Activated naive CD8-positive, alpha-beta T cell treated with anti-CD3 and anti-CD28 coated beads, Interleukin-2, amount 50 U/mL, for 16 hours (primary cell): Measurements from ENCODE around the gene L3MBTL3.
"Not testable (repeated sequence)": the region's sequence is repeated elsewhere in the genome, so short reads cannot be mapped to it uniquely, and the experiment has no call there.

ENCODE experiments used
- DNase-seq: peaks from one replicate; pipeline ENCODE4 v3.0.0-alpha.2; 2020; ENCODE audit warnings: low read depth, low spot score

Gene L3MBTL3

GRCh38 chr6:130075879-130076460, 57.6 kb downstream of the L3MBTL3 start:
- DNase-seq: no peak

GRCh38 chr6:130076512-130076911, 58.1 kb downstream of the L3MBTL3 start:
- DNase-seq: no peak

GRCh38 chr6:130090796-130091195, 72.4 kb downstream of the L3MBTL3 start:
- no peak for DNase-seq

GRCh38 chr6:130093546-130093945, 75.2 kb downstream of the L3MBTL3 start:
- no peak for DNase-seq

GRCh38 chr6:130098317-130098716, 79.9 kb downstream of the L3MBTL3 start:
- DNase-seq: no peak

- no peak for DNase-seq
Observed at GRCh38 chr6:130099119-130099518, 80.7 kb downstream of the L3MBTL3 start.

- DNase-seq: no peak
Observed at GRCh38 chr6:130105996-130106704, 87.8 kb downstream of the L3MBTL3 start.

- no peak for DNase-seq
Observed at GRCh38 chr6:130107710-130108109, 89.3 kb downstream of the L3MBTL3 start.

- no peak for DNase-seq
Observed at GRCh38 chr6:130111031-130111430, 92.7 kb downstream of the L3MBTL3 start.

GRCh38 chr6:130113201-130113710, 94.9 kb downstream of the L3MBTL3 start:
- DNase-seq: no peak

- DNase-seq: no peak
Observed at GRCh38 chr6:130115036-130115435, 96.7 kb downstream of the L3MBTL3 start.

- no peak for DNase-seq
Observed at GRCh38 chr6:130116273-130116672, 97.9 kb downstream of the L3MBTL3 start.

- not testable (repeated sequence) for DNase-seq
Observed at GRCh38 chr6:130117187-130117701, 98.9 kb downstream of the L3MBTL3 start.

GRCh38 chr6:130118236-130118635, 99.9 kb downstream of the L3MBTL3 start:
- DNase-seq: no peak

- no peak for DNase-seq
Observed at GRCh38 chr6:130119211-130119610, 100.8 kb downstream of the L3MBTL3 start.

GRCh38 chr6:130120731-130121130, 102.3 kb downstream of the L3MBTL3 start:
- no peak for DNase-seq

- no peak for DNase-seq
Observed at GRCh38 chr6:130122243-130122642, 103.9 kb downstream of the L3MBTL3 start.

- DNase-seq: no peak
Observed at GRCh38 chr6:130127195-130127594, 108.8 kb downstream of the L3MBTL3 start.

- DNase-seq: no peak
Observed at GRCh38 chr6:130128326-130128725, 109.9 kb downstream of the L3MBTL3 start.

- no peak for DNase-seq
Observed at GRCh38 chr6:130129762-130130246, 111.4 kb downstream of the L3MBTL3 start.

- no peak for DNase-seq
Observed at GRCh38 chr6:130132286-130132701, 113.9 kb downstream of the L3MBTL3 start.

- DNase-seq: no peak
Observed at GRCh38 chr6:130134582-130134981, 116.2 kb downstream of the L3MBTL3 start.

- DNase-seq: no peak
Observed at GRCh38 chr6:130136798-130137197, 118.4 kb downstream of the L3MBTL3 start.
